ENCODE results near the gene CHST1.

GRCh38 chr11:45599161-45599943 lies 66.1 kb downstream of the CHST1 start:
- TF ChIP-seq CTCF (IDR thresholded peaks at IDR 0.05; ENCODE audit: insufficient read depth, low read depth, low read length) (no peak), EZH2 (IDR thresholded peaks at IDR 0.05; ENCODE audit: insufficient read depth, low read length) (no peak)

Measured in astrocyte (in vitro differentiated cells and primary cell).